Stomach smooth muscle (tissue), 2 donors: ENCODE results near the gene INSR.

Source experiments
- H3K27ac ChIP-seq: one replicate; pipeline ENCODE4 v1.7.0; 2013; ENCODE audit warnings: mild to moderate bottlenecking, low read length, inconsistent platforms
- H3K27me3 ChIP-seq, 2 donors: one replicate each; pipeline ENCODE4 v1.7.0; 2013; ENCODE audit warnings: low read length in 2 of 2; ENCODE audit not compliant: insufficient read depth in 2 of 2, control insufficient read depth in 1 of 2
- H3K36me3 ChIP-seq, 2 donors: one replicate each; pipeline ENCODE4 v1.7.0; 2013; ENCODE audit warnings: low read length in 2 of 2; ENCODE audit not compliant: control insufficient read depth in 2 of 2, insufficient read depth in 2 of 2
- H3K4me1 ChIP-seq: one replicate; pipeline ENCODE4 v1.7.0; 2013; ENCODE audit warnings: low read length; ENCODE audit not compliant: control insufficient read depth, insufficient read depth
- H3K4me3 ChIP-seq, 2 donors: one replicate each; pipeline ENCODE4 v1.7.0; 2013; ENCODE audit warnings: low read length in 2 of 2
- H3K9ac ChIP-seq, 2 donors: one replicate each; pipeline ENCODE4 v1.7.0; 2013; ENCODE audit warnings: low read length in 2 of 2, mild to moderate bottlenecking in 1 of 2
- H3K9me3 ChIP-seq, 2 donors: one replicate each; pipeline ENCODE4 v1.7.0; 2013; ENCODE audit warnings: low read length in 2 of 2; ENCODE audit not compliant: control insufficient read depth in 2 of 2
- donor health status: healthy.
- donor health status: Pancreatic carcinoma.

INSR gene

DNA sequence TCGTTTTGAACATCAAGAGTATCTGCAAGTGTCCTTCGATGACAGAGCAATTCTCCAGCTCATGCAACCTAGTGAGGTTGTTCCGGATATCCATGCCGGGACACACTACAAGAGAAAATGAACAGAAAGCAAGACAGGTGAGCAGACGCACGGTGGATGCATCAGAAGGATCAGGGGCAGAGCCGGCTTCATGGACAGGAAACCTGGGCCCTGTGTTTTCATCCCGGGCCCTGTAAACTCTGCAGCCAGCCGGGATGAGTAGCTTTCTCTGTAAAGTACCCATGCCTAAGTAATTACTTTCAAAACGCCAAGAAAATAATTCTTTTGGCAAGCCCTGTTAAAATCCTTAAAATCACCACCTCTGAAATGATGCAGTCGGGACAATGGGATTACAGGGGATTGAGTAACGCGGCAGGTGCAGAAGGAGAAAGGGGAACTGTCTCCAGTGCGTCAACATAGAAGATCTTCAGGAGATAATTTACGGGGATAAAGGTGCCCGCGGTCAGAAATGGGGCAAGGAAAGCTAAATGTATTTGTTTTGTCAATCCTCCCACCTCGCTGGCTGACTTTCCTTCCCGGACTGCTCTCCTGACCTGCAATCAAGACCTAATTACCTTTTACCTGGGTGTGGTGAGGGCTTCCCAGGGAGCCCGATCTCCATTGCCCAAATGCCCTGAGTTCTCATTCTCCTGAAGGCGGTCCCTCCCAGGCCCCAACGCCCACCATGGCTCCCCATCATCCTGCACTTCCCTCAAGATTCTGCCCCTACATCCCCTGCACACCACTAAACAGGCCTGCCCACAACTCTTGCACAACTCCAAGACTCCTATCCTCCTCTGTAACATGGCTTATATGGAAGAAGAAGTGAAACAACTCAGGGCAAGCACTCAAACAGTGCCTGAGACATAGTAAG lies 26.2 kb downstream of the INSR start:
- Histone ChIP-seq H3K9me3 (no peaks in the 10 kb centered on the region), H3K4me1 (peaks cover 13% of the 10 kb centered on the region), H3K27me3 (no peaks in the 10 kb centered on the region), H3K9ac (no peak overlapping the region), H3K27ac (no peak overlapping the region), H3K4me3 (no peak overlapping the region), H3K36me3 (peaks cover 10 to 12% of the 10 kb centered on the region in 2 donors)

DNA sequence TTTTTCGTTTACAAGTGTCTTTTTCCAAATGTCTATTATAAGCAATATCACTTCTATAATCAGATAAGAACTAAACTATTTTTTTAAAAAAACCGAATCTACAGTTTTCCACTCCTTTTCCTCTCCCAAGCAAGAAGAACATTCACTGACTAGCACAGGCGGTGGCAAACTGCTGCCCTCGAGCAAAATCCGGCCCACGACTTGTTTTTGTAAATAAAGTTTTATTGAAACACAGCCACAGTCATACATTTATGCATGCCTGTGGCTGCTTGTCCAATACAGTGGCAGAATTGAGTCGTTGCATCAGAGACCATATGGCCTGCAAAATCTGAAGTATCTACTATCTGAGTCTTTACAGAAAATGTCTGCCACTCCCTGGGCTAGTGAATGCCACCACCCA lies 27.4 kb downstream of the INSR start:
- Histone ChIP-seq H3K9me3 (no peaks in the 10 kb centered on the region), H3K27ac (no peak overlapping the region), H3K27me3 (no peaks in the 10 kb centered on the region), H3K4me1 (peaks cover 24% of the 10 kb centered on the region), H3K9ac (no peak overlapping the region), H3K4me3 (no peak overlapping the region), H3K36me3 (peaks cover 10 to 12% of the 10 kb centered on the region in 2 donors)

DNA sequence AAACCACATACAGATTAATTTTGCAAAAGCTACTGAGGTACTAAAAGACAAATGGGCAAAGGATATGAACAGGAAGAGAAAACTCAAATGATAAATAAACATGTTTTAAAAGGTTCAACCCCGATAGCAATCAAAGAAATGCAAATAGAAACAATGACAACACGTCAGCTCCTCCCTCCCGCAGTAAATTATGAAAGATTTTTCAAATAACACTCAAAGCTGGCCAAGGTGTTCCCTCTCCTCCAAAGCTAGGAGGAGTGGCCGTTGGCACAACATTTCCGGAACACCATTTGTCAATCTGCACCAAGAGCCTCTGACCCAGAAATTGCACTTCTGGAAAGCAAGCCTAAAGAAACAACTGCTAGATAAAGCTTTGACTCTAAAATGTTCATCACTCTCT lies 28.3 kb downstream of the INSR start:
- no peaks in the 10 kb centered on the region for H3K9me3 ChIP-seq
- H3K4me1 ChIP-seq, result peaks cover 31% of the 10 kb centered on the region
- peaks cover 10 to 12% of the 10 kb centered on the region in 2 donors for H3K36me3 ChIP-seq
- H3K9ac ChIP-seq, result no peak overlapping the region
- no peak overlapping the region for H3K27ac ChIP-seq
- no peak overlapping the region for H3K4me3 ChIP-seq
- H3K27me3 ChIP-seq, result no peaks in the 10 kb centered on the region

DNA sequence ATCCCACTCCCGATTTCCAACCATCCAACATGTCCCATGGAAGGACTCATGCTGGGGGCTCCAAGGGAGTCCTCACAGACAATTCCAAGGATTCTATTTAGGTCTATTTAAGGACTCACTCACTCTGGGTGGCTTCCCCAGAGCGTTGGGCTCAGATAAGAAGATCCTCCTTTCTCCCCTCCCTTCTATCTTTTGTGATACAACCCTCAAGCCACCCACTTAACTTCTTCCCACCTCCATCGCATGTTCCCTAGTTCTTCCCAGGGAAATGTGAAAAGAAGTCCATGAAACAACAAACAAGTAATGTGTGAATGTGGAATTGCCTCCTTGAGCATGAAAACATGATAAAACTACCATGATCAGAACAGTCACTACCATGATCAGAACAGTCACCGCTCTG lies 29.4 kb downstream of the INSR start:
- H3K4me3 ChIP-seq, result no peak overlapping the region
- peaks cover 38% of the 10 kb centered on the region for H3K4me1 ChIP-seq
- no peaks in the 10 kb centered on the region for H3K9me3 ChIP-seq
- no peak overlapping the region for H3K9ac ChIP-seq
- H3K36me3 ChIP-seq, result peaks cover 10 to 12% of the 10 kb centered on the region in 2 donors
- H3K27me3 ChIP-seq, result no peaks in the 10 kb centered on the region
- peak overlapping the region; percentile 19 for H3K27ac ChIP-seq

DNA sequence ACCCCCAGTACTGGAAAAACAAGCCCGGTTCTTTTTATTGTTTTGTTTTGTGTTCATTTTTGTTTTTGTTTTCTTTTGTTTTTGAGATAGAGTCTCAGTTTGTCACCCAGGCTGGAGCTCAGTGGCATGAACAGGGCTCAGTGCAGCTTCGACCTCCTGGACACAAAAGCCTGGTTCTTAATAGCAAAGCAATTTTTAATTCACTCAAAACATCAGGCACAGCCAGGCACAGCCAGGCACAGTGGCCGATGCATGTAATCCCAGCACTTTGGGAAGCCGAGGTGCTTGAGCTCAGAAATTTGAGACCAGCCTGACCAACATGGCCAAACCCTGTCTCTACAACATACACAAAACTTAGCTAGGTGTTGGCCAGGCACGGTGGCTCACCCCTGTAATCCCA lies 30.7 kb downstream of the INSR start:
- Histone ChIP-seq H3K4me3 (no peak overlapping the region), H3K9ac (no peak overlapping the region), H3K4me1 (peaks cover 35% of the 10 kb centered on the region), H3K27me3 (no peaks in the 10 kb centered on the region), H3K27ac (peak overlapping the region; percentile 62), H3K36me3 (peaks cover 9 to 10% of the 10 kb centered on the region in 2 donors), H3K9me3 (no peaks in the 10 kb centered on the region)

DNA sequence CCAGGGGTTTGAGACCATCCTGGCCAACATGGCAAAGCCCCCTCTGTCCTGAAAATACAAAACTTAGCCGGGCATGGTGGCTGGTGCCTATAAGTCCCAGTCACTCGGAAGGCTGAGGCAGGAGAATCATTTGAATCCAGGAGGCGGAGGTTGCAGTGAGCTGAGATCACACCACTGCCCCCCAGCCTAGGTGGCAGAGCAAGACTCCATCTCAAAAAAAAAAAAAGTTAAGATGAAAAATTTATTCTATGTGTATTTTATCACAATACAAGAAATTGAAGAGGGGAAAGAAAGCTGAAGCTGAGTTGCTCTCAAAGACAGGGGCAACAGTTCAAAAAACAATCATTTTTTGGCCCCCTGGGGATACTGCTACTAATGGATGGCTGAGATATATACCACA lies 31.1 kb downstream of the INSR start:
- peak overlapping the region; percentile 62 for H3K27ac ChIP-seq
- peak overlapping the region; percentile 22 to 29 for H3K9ac ChIP-seq
- H3K4me1 ChIP-seq, result peaks cover 35% of the 10 kb centered on the region
- H3K9me3 ChIP-seq, result no peaks in the 10 kb centered on the region
- no peaks in the 10 kb centered on the region for H3K27me3 ChIP-seq
- H3K36me3 ChIP-seq, result peaks cover 9 to 10% of the 10 kb centered on the region in 2 donors
- H3K4me3 ChIP-seq, result no peak overlapping the region

DNA sequence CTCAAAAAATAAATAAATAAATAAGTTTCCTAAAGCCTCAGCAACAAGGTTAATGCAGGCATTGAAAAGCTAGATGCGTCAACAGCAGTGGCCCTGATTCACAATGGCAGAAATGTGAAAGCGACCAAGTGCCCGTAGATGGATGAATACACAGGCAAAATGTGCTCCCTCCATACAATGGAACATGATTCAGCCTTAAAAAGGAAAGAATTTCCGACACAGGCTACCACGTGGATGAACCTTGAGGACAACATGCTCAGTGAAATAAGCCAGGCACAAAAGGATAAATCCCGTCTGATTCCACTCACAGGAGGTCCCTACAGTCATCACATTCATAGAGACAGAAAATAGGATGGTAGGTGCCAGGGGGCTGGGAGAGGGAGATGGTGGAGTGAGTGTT lies 31.7 kb downstream of the INSR start:
- Histone ChIP-seq H3K9me3 (no peaks in the 10 kb centered on the region), H3K27me3 (no peaks in the 10 kb centered on the region), H3K4me3 (peak overlapping the region in 1 of 2 donors; percentile 22), H3K36me3 (peaks cover 7% of the 10 kb centered on the region in 2 donors), H3K27ac (peak overlapping the region; percentile 62), H3K9ac (peak overlapping the region; percentile 22 to 29), H3K4me1 (peaks cover 35% of the 10 kb centered on the region)

DNA sequence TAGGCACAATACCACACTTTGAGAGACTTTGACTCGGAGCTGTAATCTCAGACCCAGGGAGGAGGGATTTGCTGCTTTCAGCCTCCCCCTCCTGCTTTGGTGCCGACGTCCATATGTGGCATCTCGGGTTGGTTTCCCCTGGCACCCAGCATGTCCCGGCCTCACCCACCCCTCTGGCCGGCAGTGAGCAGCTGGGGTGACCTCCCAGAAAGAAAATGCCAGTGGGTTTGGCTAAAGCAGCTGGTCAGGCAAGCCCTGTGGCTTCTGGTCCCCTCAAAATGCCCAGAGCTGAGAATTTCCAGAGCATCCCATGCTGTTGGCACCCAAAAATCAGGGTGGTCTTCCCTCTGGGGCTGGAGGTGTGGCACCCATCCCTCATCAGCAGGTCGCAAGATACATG lies 34.1 kb downstream of the INSR start:
- Histone ChIP-seq H3K4me1 (peaks cover 29% of the 10 kb centered on the region), H3K27me3 (no peaks in the 10 kb centered on the region), H3K9me3 (no peaks in the 10 kb centered on the region), H3K9ac (no peak overlapping the region), H3K4me3 (no peak overlapping the region), H3K36me3 (no peaks in the 10 kb centered on the region), H3K27ac (peak overlapping the region; percentile 58)

DNA sequence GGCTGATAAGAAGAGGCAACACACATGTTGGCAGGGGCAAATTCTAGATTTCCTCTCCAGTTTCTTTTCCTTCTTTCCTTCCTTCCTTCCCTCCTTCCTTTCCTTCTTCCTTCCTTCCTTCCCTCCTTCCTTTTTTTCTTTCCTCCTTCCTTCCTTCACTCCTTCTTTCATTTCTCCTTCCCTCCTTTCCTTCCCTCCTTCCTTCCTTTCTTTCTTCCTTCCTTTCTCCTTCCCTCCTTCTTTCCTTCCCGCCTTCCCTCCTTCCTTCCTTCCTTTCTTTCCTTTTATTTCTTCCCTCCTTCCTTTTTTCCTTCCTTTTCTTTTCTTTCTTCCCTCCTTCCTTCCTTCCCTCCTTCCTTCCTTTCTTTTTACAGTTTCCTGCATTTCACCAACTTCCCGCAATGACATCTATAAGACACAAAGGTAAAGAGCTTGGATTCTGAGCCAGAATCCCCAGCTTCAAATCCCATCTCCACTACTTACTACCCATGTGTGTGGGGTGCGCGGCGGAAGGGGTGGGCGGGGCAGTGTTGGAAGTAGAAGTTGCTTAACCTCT lies 35.3 kb downstream of the INSR start:
- no peaks in the 10 kb centered on the region for H3K36me3 ChIP-seq
- peaks cover 29% of the 10 kb centered on the region for H3K4me1 ChIP-seq
- no peak overlapping the region for H3K27ac ChIP-seq

DNA sequence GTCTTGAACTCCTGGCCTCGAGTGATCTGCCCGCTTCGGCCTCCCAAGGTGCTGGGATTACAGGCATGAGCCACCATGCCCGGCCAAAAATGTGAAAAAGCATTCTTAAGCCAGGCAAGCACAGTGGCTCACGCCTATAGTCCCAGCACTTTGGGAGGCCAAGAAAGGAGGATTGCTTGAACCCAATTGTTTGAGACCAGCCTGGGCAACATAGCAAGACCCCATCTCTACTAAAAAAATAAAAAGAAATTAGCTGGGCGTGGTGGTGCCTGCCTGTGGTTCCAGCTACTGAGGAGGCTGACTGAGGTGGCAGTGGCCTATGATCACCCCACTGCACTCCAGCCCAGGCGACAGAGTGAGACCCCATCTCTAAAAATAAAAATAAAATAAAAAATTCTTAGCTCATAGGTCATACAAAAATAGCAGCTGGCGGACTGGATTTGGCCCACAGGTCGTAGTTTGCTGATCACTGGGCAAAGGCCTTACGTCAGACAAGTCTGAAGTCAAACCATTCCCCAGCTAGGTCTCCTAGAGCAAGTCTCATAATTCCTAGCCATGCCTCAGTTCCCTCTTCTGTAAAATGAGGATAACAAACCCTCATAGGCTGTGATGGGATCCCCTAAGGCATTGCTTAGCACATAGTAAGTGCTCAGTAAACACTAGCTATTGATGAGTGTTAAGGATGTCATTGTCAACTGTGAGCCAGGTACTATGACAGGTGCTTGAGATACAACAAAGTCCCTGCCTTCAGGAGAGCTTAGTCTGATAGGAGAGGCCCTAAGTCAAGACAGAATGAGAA lies 36.0 kb downstream of the INSR start:
- Histone ChIP-seq H3K27ac (no peak overlapping the region), H3K4me1 (peaks cover 27% of the 10 kb centered on the region)

More for the DNA sequence above, 35.3 kb downstream of the INSR start:
- no peaks in the 10 kb centered on the region for H3K27me3 ChIP-seq
- H3K9me3 ChIP-seq, result no peaks in the 10 kb centered on the region
- H3K4me3 ChIP-seq, result no peak overlapping the region
- H3K9ac ChIP-seq, result no peak overlapping the region

More for the DNA sequence above, 36.0 kb downstream of the INSR start:
- H3K27me3 ChIP-seq, result no peaks in the 10 kb centered on the region
- no peak overlapping the region for H3K4me3 ChIP-seq
- no peak overlapping the region for H3K9ac ChIP-seq
- no peaks in the 10 kb centered on the region for H3K9me3 ChIP-seq
- H3K36me3 ChIP-seq, result no peaks in the 10 kb centered on the region
